ENCODE measurements around the gene ZNF738. TPM values are rescaled to one million over a fixed set of nuclear protein-coding genes. Genes with fewer than 3 reads are reported as not detected.

Gene ZNF738
- total RNA-seq, 3 donors from 2014 or later = 5.5 to 6.9 (median 6.4) TPM

DNA sequence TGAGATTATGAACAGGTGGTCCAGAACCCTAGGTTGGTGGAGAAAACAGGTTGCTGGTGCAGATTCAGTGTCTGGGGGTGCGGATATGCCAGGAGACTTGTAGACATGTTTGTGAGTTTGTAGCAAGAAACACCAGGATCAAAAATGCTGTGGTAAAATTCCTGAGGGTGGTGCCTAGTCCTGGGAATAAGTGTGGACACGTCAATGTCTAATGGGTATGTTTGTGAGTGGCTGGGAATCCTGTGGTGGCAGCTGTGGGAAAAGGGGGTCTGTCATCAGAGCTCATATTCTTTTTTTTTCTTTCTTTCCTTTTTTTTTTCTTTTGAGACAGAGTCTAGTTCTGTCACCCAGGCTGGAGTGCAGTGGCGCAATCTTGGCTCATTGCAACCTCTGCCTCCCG lies 36.8 kb upstream of the ZNF738 start:
- Histone ChIP-seq H3K4me3 (no peak overlapping the region), H3K9me3 (peaks cover 3% of the 10 kb centered on the region), H3K36me3 (ENCODE audit: low read depth) (no peaks in the 10 kb centered on the region), H3K4me1 (ENCODE audit: low read depth) (no peaks in the 10 kb centered on the region)
- TF ChIP-seq, protein P1, sequence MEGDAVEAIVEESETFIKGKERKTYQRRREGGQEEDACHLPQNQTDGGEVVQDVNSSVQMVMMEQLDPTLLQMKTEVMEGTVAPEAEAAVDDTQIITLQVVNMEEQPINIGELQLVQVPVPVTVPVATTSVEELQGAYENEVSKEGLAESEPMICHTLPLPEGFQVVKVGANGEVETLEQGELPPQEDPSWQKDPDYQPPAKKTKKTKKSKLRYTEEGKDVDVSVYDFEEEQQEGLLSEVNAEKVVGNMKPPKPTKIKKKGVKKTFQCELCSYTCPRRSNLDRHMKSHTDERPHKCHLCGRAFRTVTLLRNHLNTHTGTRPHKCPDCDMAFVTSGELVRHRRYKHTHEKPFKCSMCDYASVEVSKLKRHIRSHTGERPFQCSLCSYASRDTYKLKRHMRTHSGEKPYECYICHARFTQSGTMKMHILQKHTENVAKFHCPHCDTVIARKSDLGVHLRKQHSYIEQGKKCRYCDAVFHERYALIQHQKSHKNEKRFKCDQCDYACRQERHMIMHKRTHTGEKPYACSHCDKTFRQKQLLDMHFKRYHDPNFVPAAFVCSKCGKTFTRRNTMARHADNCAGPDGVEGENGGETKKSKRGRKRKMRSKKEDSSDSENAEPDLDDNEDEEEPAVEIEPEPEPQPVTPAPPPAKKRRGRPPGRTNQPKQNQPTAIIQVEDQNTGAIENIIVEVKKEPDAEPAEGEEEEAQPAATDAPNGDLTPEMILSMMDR (IDR thresholded peaks at IDR 0.05) = no peak
- DNase-seq = no peak
- ATAC-seq = no peak
- intact Hi-C loops (cut with DNase I, micrococcal nuclease) = no loop called here

DNA sequence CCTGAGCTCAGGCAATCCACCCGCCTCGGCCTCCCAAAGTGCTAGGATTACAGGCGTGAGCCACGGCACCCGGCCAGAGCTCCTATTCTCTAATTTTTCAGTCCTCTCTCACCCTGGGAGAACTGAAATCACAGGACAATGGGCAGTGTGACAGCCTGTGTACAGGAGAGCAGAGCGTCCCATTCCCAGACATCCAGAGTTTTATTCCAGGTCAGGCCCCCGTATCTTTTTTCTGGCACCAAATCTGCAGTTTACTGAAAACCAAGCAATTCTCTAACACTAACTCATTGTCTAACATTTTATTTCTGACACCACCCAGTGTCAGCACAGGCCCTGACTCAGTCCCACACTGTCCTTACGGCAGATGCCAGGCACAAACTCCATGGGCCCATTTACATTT lies 36.3 kb upstream of the ZNF738 start:
- intact Hi-C loops (cut with DNase I, micrococcal nuclease) = no loop called here
- DNase-seq = no peak
- Histone ChIP-seq H3K4me1 (ENCODE audit: low read depth) (peaks cover under 1% of the 10 kb centered on the region), H3K9me3 (peaks cover 3% of the 10 kb centered on the region), H3K4me3 (no peak overlapping the region), H3K36me3 (ENCODE audit: low read depth) (no peaks in the 10 kb centered on the region)
- ATAC-seq = no peak
- TF ChIP-seq, protein P1 (IDR thresholded peaks at IDR 0.05) = no peak

DNA sequence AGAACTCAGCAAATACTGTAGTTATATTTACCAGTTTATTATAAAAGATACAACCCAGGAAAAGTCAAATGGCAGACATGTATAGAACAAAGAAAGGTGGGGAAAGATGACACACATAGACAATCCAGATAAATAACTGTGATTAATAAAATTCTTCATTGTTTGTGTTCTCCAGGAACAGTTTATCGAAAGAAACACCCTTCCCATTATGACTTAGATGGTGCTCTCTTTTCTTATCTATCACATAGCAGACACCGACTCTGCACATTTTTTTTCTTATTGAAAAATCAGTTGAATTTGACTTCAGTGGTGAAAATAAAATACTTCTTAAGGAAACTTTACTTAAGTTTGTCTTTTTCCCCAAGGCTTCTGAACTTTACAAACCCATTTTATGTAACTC lies 35.8 kb upstream of the ZNF738 start:
- Histone ChIP-seq H3K36me3 (ENCODE audit: low read depth) (no peaks in the 10 kb centered on the region), H3K4me1 (ENCODE audit: low read depth) (peaks cover 5% of the 10 kb centered on the region), H3K4me3 (no peak overlapping the region), H3K9me3 (peaks cover 3% of the 10 kb centered on the region)
- intact Hi-C loops (cut with DNase I, micrococcal nuclease) = no loop called here
- TF ChIP-seq, protein P1 (IDR thresholded peaks at IDR 0.05) = no peak
- DNase-seq (no peak), ATAC-seq (no peak)

DNA sequence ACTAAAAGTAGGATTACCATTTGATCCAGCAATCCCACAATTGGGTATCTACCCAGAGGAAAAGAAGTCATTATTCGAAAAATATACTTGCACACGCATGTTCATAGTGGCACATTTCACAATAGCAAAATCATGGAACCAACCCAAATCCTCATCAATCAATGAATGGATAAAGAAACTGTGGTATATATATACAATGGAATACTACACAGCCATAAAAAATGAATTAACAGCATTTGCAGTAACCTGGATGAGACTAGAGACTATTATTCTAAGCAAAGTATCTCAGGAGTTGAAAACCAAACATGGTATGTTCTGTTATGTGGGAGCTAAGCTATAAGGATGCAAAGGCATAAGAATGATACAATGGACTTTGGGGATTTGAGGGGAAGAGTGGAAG lies 32.6 kb upstream of the ZNF738 start:
- H3K4me3 ChIP-seq = no peak overlapping the region
- DNase-seq = no peak
- H3K9me3 ChIP-seq = no peaks in the 10 kb centered on the region
- no peaks in the 10 kb centered on the region for H3K36me3 ChIP-seq (ENCODE audit: low read depth)
- TF ChIP-seq, protein P1 (IDR thresholded peaks at IDR 0.05) = no peak
- intact Hi-C loops (cut with DNase I, micrococcal nuclease) = no loop called here
- H3K4me1 ChIP-seq (ENCODE audit: low read depth) = peaks cover 10% of the 10 kb centered on the region
- ATAC-seq = no peak

DNA sequence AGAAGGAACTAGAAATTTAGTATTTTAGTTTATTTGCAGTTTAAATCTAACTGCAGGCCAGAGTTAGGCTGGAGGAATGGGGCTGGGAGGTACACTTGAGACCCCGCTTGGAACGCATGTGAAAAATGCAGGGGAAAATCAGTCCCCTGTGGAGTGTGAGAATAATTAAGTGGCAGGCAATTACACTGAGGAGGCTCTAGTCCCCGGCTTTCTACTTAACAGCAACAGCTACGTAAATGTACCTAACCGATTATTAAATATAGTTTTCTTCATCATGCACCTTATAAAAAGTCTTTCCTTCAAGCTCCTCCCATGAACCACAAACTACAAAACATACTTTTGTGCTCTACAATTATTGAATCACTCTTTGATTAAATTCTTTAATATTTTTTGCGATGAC lies 30.4 kb upstream of the ZNF738 start:
- DNase-seq (no peak), ATAC-seq (peak; percentile 4)
- no peaks in the 10 kb centered on the region for H3K36me3 ChIP-seq (ENCODE audit: low read depth)
- TF ChIP-seq, protein P1 (IDR thresholded peaks at IDR 0.05) = no peak
- intact Hi-C loops (cut with DNase I, micrococcal nuclease) = no loop called here
- H3K9me3 ChIP-seq = no peaks in the 10 kb centered on the region
- H3K4me3 ChIP-seq = peak overlapping the region; percentile 68
- peaks cover 10% of the 10 kb centered on the region for H3K4me1 ChIP-seq (ENCODE audit: low read depth)

Data from mucosa of descending colon (tissue), 3 donors.